Tibial nerve (tissue), 3 donors: ENCODE measurements around the gene MTMR10.

ENCODE experiments used
- CTCF ChIP-seq, 5 experiments: fragments of 200-600 bp in 3 of 5; fragments of 450-650 bp in 2 of 5; sonication (generic) in 3 of 5; IDR thresholded peaks; one replicate each; pipeline ENCODE4 v1.5.1; 2016 to 2019; ENCODE audit warnings: antibody characterized with exemption in 5 of 5, mild to moderate bottlenecking in 3 of 5, moderate library complexity in 2 of 5
- POLR2A ChIP-seq, 2 donors: fragments of 450-650 bp; IDR thresholded peaks; one replicate each; pipeline ENCODE4 v1.6.1; 2017; ENCODE audit warnings: antibody characterized with exemption in 2 of 2, mild to moderate bottlenecking in 2 of 2, moderate library complexity in 2 of 2

- no peak for TF ChIP-seq CTCF (IDR thresholded peaks at IDR 0.05)
- no peak for TF ChIP-seq POLR2A (IDR thresholded peaks at IDR 0.05)
These were observed 34.6 kb upstream of the MTMR10 start for GRCh38 chr15:31025996-31026395.
